Hypothalamus (tissue), 51 donors: ENCODE results near the gene KCNS1.
"Not testable (repeated sequence)": the region's sequence is repeated elsewhere in the genome, so short reads cannot be mapped to it uniquely, and the experiment has no call there.

Source experiments
- DNase-seq, 51 donors: peaks; one replicate each; lab custom pipeline; 2025; lab: John Stamatoyannopoulos, UW

Gene KCNS1

GRCh38 chr20:45083127-45083526, 17.8 kb downstream of the KCNS1 start:
- no peak for DNase-seq

- DNase-seq = no peak
Observed at GRCh38 chr20:45082468-45082867, 18.5 kb downstream of the KCNS1 start.

GRCh38 chr20:45080867-45081624, 19.9 kb downstream of the KCNS1 start:
- no peak for DNase-seq

- no peak for DNase-seq
Observed at GRCh38 chr20:45077559-45077958, 23.4 kb downstream of the KCNS1 start.

GRCh38 chr20:45073221-45073620, 27.7 kb downstream of the KCNS1 start:
- DNase-seq = no peak

- no peak for DNase-seq
Observed at GRCh38 chr20:45072066-45072465, 28.9 kb downstream of the KCNS1 start.

- no peak for DNase-seq
Observed at GRCh38 chr20:45070932-45071632, 29.8 kb downstream of the KCNS1 start.

GRCh38 chr20:45069261-45069660, 31.7 kb downstream of the KCNS1 start:
- no peak for DNase-seq

- DNase-seq = no peak
Observed at GRCh38 chr20:45067558-45067957, 33.4 kb downstream of the KCNS1 start.

- DNase-seq = no peak
Observed at GRCh38 chr20:45067087-45067486, 33.8 kb downstream of the KCNS1 start.

- no peak for DNase-seq
Observed at GRCh38 chr20:45066372-45066771, 34.6 kb downstream of the KCNS1 start.

- no peak for DNase-seq
Observed at GRCh38 chr20:45064812-45065211, 36.1 kb downstream of the KCNS1 start.

- DNase-seq = not testable (repeated sequence)
Observed at GRCh38 chr20:45063107-45063506, 37.8 kb downstream of the KCNS1 start.

GRCh38 chr20:45061244-45061643, 39.7 kb downstream of the KCNS1 start:
- no peak for DNase-seq

GRCh38 chr20:45060294-45060693, 40.6 kb downstream of the KCNS1 start:
- DNase-seq = peak in 1 of 51 donors; percentile 21

- DNase-seq = peak in 19 of 51 donors; percentile 5 to 44 (median 28)
Observed at GRCh38 chr20:45059022-45059728, 41.8 kb downstream of the KCNS1 start.

GRCh38 chr20:45058168-45058850, 42.6 kb downstream of the KCNS1 start:
- DNase-seq = peak in 3 of 51 donors; percentile 28 to 64 (median 32)

- peak in 1 of 51 donors; percentile 5 for DNase-seq
Observed at GRCh38 chr20:45056473-45057173, 44.3 kb downstream of the KCNS1 start.

- DNase-seq = no peak
Observed at GRCh38 chr20:45055056-45055455, 45.9 kb downstream of the KCNS1 start.
